Stimulated activated CD8-positive, alpha-beta memory T cell treated with anti-CD3 and anti-CD28 coated beads, Interleukin-15, amount 100 ng/mL, for 1 hour (primary cell): ENCODE results near the gene ARID3B.
"Not testable (repeated sequence)": the region's sequence is repeated elsewhere in the genome, so short reads cannot be mapped to it uniquely, and the experiment has no call there.

Source experiments
- DNase-seq: peaks from one replicate; pipeline ENCODE4 v3.0.0-alpha.2; 2020; ENCODE audit warnings: low read depth

Gene ARID3B

DNA sequence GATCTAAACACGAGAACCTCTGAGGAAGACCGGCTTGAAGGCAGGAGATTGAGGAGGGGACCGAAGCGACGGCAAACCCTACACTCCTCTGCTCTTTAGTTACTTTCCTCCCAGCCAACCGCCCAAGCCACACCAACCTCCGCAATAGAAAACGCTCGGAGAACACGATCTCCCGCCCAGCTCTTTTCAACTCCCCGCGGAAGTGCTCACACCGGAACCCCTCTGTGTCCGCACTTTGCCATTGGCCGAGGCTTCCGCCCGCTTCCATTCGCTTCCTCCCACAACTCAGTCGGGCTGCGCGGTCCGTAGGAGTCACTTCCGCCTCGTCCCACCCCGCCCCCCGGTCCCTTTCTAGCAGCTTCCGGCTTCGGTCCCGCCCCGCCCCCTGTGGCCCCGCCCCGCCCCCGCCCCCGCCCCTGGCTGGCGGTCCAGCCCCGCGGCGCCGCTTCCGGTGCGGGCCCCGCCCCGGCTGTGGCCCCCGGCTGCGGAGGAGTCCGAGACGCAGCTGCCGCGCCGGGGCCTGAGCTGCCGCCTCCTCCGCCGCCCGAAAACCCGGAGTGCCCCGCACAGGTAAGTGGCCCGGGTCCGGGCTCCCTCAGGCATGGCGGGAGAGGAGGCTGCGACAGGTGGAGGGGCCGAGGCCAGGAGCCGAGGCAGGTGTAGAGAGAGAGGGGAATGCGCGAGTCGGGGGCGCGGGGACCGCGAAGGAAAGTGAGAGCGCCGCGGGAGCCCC is at the start of gene ARID3B:
Gene ARID3B (plus strand): TSS at position 460 of the 733 bp plus-strand sequence. CDS start 2,717 bp downstream, outside the sequence.
- peak; percentile 90 for DNase-seq

DNA sequence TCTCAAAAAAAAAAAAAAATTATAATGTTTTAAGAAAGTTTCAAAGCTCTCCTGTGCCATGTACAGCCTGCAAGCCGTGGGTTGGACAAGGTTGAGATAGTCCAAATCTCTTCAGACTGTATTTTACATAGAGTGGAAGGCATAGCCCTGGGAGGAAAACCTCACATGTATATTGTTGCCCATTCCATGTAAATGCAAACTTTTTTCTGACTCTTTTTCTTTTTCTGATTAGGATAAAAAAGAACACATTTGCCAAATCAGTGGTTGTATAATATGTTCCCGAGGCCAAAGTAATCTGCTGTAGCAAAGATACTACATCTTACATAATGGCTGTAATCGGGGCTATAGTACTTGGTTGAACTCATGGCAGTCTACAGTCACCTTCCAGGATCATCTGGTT is 44.4 kb upstream of the ARID3B start:
- no peak for DNase-seq

DNA sequence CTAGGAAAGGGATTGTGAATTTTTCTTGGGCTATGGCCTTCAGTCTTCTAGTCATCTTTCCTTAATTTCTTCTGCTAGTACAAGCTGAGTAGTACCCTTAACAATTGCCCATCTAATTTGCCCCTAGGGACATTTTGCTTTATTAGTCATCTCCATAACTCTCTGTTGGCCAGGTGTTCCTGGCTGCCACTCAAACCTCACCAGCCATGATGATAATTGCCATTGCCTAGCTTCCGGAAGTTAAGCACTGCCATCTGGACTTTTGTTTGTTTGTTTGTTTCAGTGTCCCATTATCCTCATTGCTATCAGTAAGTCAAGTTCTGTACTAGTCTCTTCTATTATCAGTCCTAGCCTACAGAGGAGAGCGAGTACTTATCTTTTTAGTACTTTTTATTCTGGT is 43.4 kb upstream of the ARID3B start:
- DNase-seq, result no peak

DNA sequence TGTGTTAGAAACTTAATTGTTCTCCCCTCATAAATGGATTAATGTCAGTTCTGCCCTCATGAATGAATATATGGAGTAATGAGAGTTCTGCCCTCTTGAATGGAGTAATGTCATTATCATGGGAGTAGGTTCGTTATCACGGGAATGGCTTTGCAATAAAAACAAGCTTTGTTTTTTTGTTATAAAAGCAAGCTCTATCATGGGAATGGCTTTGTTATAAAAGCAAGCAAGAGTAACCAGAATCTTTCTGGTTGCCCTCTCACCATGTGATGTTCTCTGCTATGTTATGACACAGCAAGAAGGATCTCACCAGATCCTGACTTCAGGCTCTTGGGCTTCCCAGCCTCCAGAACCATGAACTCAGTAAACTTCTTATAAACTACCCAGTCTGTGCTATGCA is 41.7 kb upstream of the ARID3B start:
- DNase-seq, result no peak

- DNase-seq, result no peak
Measured at GRCh38 chr15:74500401-74500800, 40.6 kb upstream of the ARID3B start.

DNA sequence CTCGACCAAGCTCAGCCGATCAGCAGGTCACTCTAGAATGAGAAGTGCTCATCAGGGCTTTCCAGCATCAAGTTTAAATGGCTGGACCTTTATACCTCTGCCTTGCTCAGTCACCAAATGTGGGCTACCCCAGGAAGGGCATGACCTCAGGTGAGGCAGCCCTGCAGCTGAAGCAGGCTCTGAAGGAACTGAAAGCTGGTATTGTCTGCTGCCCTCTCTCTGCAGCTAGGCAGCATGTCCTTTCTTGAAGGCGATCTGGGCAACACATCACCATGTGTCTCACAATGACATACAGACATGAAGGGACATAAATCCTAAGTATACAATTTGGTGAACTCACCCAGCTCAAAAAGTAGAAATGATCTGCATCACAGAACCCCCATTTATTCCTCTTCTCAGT is 38.7 kb upstream of the ARID3B start:
- no peak for DNase-seq

- no peak for DNase-seq
Measured at GRCh38 chr15:74504418-74504817, 36.6 kb upstream of the ARID3B start.

DNA sequence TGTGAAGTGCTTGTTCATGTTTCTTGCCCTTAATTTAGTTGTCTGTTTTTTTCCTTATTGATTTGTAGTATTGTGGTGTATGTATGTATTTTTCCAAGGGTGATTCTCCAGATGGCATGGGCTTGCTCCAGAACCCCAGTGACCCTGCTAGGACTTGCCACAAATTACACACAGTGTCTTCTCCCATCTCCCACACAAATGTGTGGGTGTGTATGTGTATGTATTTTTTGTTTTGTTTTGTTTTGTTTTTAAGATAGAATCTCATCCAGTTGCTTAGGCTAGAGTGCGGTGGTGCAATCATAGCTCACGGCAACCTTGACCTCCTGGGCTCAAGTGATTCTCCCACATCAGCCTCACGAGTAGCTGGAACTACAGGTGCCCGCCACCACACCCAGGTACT is 36.2 kb upstream of the ARID3B start:
- no peak for DNase-seq

- no peak for DNase-seq
Measured at GRCh38 chr15:74505837-74506514, 35.0 kb upstream of the ARID3B start.

DNA sequence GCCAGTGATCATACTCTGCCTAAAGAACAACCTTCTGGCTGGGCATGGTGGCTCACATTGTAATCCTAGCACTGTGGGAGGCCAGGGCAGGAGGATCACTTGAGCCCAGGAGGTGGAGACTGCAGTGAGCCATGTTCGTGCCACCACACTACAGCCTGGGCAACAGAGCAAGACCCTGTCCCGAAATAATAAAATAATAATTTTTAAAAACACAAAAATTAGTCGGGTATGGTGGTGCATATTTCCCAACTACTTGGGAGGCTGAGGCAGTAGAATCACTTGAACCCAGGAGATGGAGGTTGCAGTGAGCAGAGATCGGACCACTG is 34.5 kb upstream of the ARID3B start:
- DNase-seq, result no peak

DNA sequence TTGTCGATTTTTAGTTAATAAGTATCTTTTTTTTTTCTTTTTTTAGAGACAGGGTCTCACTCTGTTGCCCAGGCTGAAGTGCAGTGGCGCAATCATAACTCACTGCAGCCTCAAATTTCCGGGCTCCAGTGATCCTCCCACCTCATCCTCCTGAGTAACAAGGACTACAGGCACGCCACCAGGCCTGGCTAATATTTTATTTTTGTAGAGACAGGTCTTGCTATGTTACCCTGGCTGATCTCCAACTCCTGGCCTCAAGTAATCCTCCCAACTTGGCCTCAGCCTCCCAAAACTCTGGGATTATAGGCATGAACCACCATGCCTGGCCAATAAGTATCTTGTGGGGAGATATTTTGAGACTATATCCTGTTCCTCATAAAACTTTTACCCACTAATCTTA is 29.4 kb upstream of the ARID3B start:
- DNase-seq, result no peak

GRCh38 chr15:74514059-74514458 is 27.0 kb upstream of the ARID3B start:
- not testable (repeated sequence) for DNase-seq

DNA sequence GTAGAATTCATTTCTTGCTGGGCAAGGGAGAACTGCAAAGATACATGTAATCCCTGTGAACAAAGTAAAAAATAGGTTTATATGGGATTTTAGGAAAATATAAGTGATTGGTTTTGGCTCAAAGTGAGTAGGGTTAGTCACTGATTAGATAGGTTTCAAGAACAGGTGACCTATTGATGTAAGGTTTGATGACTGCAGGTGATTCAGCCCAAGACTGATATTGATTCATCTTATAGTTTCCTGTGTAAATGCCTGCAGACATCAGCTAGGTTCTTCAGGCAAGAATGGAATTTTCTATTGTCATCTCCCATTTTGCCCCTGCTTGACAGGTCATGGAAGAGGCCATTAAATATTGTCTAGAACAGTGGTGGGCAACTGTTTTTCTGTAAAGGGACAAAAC is 23.9 kb upstream of the ARID3B start:
- no peak for DNase-seq

DNA sequence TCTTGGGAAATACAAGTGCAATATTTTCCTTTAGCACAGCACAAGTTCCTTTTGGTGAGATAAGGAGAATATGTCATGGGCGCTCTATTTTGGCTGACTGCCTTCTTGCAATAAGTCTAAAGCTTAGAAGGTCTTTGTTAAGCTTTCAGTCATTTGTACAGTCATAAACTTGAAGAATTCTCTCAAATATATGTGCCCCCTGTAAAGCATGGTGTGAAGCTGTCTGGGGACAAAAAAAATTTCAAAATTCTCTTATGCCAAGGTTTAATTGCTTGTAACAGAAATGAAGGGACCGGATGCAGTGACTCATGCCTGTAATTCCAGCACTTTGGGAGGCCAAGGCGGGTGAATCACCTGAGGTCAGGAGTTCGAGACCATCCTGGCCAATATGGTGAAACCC is 21.7 kb upstream of the ARID3B start:
- DNase-seq, result no peak

- no peak for DNase-seq
Measured at GRCh38 chr15:74520407-74520806, 20.6 kb upstream of the ARID3B start.

- DNase-seq, result no peak
Measured at GRCh38 chr15:74523982-74524381, 17.0 kb upstream of the ARID3B start.

DNA sequence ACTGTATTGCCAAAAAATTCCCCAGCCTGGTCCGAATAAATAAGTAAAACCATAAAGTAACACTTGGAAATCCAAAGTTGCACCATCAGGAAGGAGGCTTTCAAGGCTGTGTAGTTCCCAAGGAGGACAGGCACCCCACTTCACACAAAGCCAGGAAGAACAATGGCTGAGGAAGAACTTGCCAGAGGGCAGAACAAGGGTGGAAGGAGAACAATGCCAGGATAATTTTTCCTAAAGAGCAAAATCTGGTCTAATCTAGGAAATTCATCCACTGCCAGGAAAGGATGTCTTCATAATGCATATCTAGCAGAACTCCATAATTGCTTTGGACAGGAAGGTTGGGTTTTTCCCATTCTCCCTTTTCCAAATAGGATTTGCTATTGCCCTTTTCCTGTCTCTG is 15.7 kb upstream of the ARID3B start:
- no peak for DNase-seq

DNA sequence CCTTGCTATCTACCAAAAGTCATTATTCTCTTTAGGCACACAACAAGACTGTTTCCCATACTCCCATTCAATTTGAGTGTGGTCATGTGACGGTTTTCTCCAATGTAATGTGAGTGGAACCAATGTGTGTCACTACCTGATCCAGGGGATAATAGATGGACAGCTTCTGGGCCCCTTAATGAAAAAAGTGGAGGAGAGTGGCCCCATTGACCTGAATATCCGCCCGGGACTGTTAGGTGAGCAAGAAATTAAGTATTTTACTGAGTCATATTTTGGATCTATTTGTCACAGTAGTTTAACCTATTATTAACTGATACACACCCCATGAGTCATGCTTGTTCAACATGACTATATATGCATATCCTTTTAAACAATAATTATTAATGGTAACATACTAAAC is 15.1 kb upstream of the ARID3B start:
- DNase-seq, result no peak

GRCh38 chr15:74528876-74529275 is 12.1 kb upstream of the ARID3B start:
- DNase-seq, result no peak

DNA sequence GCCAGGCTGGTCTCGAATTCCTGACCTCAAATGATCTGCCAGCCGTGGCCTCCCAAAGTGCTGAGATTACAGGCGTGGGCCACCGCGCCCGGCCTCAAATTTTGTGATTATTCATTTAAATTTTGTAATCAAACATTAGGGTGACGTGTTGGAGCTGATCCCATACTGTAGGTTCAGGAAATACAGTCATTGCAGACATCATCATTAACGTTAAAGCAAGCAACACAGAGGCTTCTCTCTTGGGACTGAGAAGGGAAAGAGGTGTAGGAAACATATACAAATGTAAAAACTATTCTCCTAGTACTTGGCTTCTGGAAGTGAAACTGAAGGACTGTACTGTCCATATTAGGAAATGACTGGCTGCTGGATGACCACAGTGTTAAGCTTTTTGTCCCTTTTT is 11.1 kb upstream of the ARID3B start:
- DNase-seq, result no peak

GRCh38 chr15:74530771-74531143 is 10.3 kb upstream of the ARID3B start:
- DNase-seq, result no peak

- DNase-seq, result no peak
Measured at GRCh38 chr15:74531144-74531811, 9.7 kb upstream of the ARID3B start.

GRCh38 chr15:74535388-74536084 is 5.5 kb upstream of the ARID3B start:
- no peak for DNase-seq
